Hematopoietic multipotent progenitor cell treated with erythropoietin and hydrocortisone succinate and interleukin-3 and kit ligand, for 17 days (in vitro differentiated cells): ENCODE measurements around the gene NDUFA8.

ENCODE experiments used
- DNase-seq: peaks from one replicate; pipeline ENCODE4 v3.0.0-alpha.2; 2015; ENCODE audit warnings: low spot score

The NDUFA8 gene

GRCh38 chr9:122135529-122135859 lies 24.1 kb downstream of the NDUFA8 start:
- DNase-seq: no peak

- no peak for DNase-seq
These were observed 24.6 kb downstream of the NDUFA8 start for GRCh38 chr9:122134822-122135528.

DNA sequence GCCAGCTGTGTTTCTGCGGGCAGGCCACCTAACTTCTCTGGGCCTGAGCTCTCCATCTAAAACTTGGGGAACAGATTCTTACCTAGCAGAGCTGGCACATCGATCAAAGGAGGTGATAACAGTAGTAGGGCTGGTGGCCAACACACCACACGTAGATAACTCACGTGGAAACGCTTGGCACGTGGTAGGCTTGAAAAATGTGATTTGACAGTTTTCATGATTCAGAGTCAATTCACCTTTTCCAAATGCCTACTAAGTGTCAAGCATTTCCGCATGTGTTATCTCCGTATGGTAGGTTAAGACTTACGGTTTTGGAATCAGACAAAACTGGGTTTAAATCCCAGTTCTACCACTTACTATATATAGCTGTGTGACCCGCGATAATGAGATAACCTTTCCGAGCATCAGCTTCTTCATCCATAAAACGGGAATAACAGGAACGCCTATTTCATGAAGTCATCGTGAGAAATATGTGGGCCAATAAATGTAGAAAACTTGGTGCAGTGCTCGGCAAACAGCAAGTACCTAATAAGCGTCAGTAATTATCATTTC lies 25.5 kb downstream of the NDUFA8 start:
- DNase-seq: no peak

DNA sequence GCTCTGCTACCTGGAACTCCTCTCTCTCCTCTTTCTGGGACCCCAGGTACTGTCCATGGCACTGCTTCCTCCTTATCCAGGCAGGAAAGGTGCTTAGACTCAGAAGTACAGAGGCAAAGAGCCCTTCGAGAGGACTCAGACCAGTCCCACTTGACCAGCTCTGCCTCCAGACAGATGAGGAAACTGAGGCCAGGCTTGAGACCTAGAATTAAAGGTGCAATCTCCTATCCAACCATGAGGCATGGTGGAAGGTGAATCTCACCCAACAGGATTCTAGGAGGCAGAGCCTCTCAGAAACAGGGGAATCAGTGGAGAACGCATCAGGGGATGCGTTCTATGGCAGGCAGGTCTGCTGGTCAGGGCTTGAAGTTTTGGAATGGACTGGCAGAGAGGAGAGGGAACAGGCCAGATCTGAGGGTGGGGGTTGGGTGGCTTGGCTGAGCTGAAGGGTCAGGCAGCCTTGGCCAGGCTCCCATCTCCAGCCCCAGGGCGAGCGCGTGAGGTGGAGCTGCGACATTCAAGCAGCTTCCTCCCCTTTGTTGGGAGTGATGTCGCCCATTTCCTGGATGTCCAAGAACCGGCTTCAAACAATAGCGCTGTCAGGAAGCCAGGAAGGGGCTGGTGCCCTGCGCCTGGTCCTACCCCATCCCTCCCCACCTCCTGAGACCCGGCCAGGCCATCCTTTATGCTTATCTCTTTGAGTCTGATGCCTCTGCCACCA lies 26.2 kb downstream of the NDUFA8 start:
- DNase-seq: no peak

DNA sequence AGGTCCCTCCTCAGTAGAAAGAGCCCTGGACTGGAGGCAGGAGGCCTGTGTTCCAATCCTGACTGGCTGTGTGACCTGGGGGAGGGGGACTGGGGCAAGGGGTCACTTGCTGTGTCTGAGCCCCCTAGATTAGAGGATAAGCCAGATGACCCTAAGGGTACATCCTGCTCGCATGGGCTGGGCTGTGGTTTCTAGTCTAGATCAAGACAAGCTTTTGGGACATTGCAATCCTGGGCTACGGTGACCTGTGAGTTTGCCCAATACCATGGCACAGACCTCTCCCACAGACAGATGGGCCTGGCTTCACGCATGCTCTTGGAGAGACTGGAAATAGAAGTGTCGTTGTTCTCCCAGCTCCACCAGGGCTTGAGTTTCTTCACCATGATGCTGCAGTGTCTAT lies 27.0 kb downstream of the NDUFA8 start:
- no peak for DNase-seq

GRCh38 chr9:122131401-122132001 lies 28.1 kb downstream of the NDUFA8 start:
- no peak for DNase-seq

DNA sequence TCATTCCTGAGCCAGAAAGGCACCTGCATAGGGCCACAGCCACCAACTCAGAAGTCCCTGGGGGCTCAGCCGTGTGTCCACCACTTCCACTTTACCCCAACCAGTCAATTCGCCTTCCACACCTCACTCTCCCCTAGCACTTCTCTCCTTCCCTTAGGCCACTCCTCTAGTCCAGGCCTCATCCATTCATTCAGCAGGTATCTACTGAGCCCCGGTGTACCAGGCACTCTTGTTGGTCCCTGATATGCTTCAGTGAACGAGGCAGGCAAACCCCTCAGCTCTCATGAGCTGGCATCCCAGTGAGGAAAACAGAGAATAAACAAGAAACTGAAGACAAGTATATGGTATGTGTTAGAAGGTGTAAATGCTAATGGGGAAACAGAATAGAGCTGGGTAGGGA lies 28.7 kb downstream of the NDUFA8 start:
- no peak for DNase-seq

- DNase-seq: no peak
These were observed 29.6 kb downstream of the NDUFA8 start for GRCh38 chr9:122129969-122130368.

- no peak for DNase-seq
These were observed 30.6 kb downstream of the NDUFA8 start for GRCh38 chr9:122128969-122129343.

DNA sequence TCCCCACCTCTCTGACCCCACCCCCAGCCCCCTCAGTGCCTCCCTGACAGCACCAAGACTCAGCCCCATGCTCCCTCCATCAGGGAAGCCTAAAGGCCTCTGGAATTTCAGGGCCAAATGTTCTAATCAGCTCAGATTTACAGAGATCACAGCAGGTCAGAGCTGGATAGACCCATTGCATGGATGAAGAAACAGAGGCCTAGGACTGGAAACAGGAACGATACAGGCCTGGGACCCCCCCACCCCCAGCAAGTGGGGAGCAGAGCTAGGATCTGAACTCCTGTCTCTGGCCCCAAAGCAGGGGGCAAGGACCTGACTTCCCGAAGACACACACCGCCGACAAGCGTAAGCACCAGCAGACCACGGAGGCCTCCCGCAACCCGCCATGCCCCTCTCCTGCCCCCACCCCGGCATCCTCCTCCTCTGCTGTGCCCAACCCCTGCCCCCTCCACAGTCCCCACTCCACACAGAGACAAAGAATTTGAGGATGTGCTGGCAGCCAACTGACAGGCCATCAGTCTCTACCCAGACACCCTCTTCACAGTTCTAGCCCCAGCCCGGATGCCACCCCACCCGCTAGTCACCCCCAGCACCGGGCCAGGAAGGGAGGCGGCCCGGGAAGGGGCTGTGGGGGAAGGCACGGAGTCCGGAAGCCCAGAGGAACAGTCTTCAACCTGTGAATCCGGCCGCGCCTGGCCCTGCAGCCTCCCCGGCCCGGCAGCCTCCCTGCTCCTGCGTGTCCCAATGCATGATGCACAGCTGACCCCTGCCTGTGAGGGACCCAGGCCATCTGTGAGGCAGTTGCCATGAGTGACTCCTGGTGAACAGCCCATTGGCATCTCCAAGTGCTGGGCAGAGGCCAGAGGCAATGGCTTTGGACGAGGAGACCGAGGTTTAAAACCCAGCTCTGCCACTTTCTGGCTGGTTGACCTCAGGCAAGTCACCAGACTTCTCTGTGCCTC lies 31.3 kb downstream of the NDUFA8 start:
- no peak for DNase-seq

DNA sequence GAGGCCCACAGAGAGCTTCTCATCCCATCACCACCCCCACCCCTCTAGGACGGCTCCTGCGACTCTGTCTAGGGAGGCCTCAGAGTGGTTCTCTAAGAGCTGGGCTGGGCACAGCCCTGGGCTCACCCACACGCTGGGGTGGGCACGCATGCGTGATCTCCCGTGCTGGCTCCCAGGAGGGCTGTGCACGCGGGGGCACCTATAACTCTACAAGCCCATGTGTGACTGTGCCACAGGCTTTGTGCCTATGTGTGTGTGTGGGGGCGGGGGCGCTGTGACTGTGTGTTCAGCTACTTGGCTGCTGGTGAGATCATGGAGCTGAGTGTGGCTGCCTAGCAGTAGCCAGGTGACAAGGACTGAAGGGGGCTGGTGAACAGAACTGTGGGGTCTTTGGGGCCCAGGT lies 32.2 kb downstream of the NDUFA8 start:
- DNase-seq: no peak

DNA sequence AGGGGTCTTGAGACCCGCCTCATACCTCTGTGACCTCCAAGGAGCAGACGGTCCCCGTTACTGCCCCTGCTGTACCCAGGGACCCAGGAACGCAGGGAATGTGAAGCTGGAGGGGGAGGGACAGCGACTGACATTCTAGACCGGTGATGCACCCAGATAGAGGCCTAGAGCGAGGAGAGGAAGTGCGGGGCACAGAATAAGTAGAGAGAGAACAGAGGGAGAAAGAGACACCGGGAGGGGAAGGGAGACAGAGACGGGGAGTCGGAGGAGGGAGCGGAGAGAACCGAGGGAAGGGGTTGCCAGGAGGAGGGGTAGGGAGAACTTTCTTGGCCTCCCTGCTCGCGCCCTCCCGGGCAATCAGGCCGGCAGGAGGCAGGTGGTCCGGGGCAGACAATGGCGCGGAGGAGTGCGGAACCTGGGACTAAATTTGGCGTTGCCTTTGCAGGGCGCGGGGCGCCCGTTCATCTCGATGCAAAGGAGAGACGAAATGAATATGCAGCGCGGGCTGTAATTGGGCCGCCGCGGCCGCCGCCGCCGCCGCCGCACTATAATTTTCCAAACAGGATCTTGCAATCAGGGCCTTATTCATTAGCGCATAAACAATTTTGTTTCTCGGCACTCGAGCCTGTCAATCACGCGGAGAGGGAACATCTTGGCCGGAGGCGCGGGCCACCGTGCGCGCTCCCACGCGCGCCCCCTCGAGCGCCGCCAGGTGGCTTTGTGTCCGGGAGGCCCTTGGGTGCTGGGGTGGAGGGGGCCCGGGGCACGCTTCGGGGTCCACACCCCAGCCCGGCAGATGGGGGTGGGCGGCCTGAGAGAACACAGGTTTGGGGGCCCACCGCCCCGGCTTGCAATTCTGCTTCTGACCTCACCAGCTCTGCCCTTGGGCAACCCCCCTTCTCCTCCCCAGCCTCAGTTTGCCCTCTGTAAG lies 33.0 kb downstream of the NDUFA8 start:
- no peak for DNase-seq

DNA sequence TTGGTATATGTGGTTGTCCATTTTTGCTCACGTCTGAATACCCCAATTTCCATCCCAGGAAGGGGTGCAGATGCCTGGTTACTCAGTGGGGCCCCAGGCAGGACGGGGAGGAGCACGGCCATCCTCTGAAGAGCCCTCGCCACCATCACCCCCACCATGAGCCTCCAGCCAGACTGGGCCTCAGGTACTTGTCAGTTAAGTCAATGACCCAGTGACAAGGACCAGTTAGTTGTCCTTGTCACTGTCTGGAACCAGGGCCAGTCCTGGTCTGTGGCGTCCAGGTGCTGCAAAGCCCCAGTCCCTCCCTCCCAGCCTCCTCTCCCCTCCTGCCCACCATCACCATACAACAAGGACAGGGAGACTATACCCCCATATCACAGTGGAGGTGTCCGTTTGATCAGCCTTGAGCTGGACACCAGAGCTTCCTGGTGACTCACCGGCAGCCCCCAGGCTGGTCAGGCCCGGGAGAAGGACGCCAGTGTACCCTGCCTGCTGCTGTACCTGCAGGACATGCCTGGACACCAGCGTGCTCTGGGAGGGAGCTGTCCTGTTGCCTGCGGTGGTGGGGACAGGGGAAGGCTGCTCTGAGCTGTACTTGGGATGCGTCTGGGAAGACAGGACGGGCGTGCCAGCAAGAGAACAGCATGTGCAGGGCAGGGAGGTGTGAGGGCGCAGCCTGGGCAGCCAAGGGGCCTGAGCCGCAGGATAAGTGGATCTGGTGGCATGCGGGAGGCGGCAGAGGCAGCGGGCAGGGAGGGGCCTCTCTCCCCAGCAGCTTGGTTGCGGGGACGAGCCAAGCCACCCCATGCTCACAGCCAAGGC lies 33.9 kb downstream of the NDUFA8 start:
- DNase-seq: no peak

- peak; percentile 87 for DNase-seq
These were observed 34.4 kb downstream of the NDUFA8 start for GRCh38 chr9:122125158-122125508.

DNA sequence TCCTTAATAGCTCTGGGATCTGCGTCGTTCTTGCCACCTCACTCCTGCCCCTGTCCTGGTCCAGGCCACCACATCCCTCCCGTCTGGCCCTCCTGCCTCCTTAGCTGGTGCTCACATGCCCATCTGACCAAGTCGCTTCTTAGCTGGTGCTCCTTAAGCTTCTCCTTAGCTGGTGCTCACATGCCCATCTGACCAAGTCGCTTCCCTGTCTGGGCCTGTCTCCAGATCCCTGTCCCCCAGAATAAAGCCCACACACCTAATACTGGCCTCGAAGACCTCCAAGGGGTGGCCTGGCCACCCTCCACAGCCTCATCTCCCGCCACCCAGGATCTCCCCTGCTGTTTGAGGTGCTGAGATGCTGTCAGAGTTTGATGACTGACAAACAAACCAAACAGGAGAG lies 35.1 kb downstream of the NDUFA8 start:
- no peak for DNase-seq

GRCh38 chr9:122124048-122124447 lies 35.5 kb downstream of the NDUFA8 start:
- DNase-seq: no peak

GRCh38 chr9:122122903-122123632 lies 36.5 kb downstream of the NDUFA8 start:
- peak; percentile 84 for DNase-seq

GRCh38 chr9:122122468-122122867 lies 37.1 kb downstream of the NDUFA8 start:
- DNase-seq: no peak

DNA sequence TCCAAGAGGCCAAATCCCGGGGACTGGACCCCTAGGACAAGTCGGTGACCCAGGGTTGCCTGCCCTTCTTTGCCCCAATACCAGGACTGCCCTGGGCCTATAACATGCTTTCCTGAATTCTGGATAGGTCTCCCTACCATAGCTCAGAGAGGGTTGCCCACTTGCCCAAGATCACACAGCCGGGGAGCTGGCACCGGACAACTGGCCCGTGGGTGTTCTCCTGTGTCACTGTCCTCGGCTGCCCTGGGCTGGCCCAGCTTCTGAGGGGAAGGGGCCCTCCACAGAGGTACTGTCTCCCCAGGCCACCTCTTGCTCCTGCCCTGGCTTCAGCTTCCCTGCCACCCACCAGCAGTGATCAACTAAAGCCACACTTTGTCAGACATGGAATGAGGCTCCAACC lies 37.6 kb downstream of the NDUFA8 start:
- DNase-seq: no peak
